Neural progenitor cell (in vitro differentiated cells): Measurements from ENCODE around the gene HMGN3. TPM values are rescaled to one million over a fixed set of nuclear protein-coding genes. Genes with fewer than 3 reads are reported as not detected.

Source experiments
- DNase-seq: peaks from one replicate; pipeline ENCODE4 v3.0.0-alpha.2; 2016; ENCODE audit warnings: low spot score
- H2AFZ ChIP-seq: fragments of 200-600 bp; sonication (generic); replicated peaks from 2 replicates; pipeline ENCODE4 v1.6.1; 2016; ENCODE audit warnings: antibody characterized with exemption
- H3F3A ChIP-seq: fragments of 200-600 bp; sonication (generic); 2 replicates; pipeline ENCODE4 v1.6.1; 2016; ENCODE audit warnings: antibody characterized with exemption, low read depth
- H3K27ac ChIP-seq: fragments of 200-600 bp; sonication (generic); 2 replicates; pipeline ENCODE4 v1.5.1; 2016; ENCODE audit warnings: mild to moderate bottlenecking
- H3K27me3 ChIP-seq: fragments of 200-600 bp; sonication (generic); 2 replicates; pipeline ENCODE4 v1.6.1; 2016; ENCODE audit warnings: mild to moderate bottlenecking, moderate library complexity
- H3K36me3 ChIP-seq: fragments of 200-600 bp; sonication (generic); 2 replicates; pipeline ENCODE4 v1.5.1; 2016
- H3K4me1 ChIP-seq: fragments of 200-600 bp; sonication (generic); 2 replicates; pipeline ENCODE4 v1.6.1; 2016; ENCODE audit warnings: mixed run types
- H3K4me2 ChIP-seq: fragments of 200-600 bp; sonication (generic); 2 replicates; pipeline ENCODE4 v1.6.1; 2016
- H3K4me3 ChIP-seq: fragments of 200-600 bp; sonication (generic); 2 replicates; pipeline ENCODE4 v1.5.1; 2016
- H3K79me2 ChIP-seq: fragments of 200-600 bp; sonication (generic); 2 replicates; pipeline ENCODE4 v1.6.1; 2016; ENCODE audit warnings: low read depth
- H3K9ac ChIP-seq: fragments of 200-600 bp; sonication (generic); 2 replicates; pipeline ENCODE4 v1.6.1; 2016
- H3K9me3 ChIP-seq: fragments of 200-600 bp; sonication (generic); 2 replicates; pipeline ENCODE4 v1.5.1; 2016; ENCODE audit warnings: low read depth
- H4K20me1 ChIP-seq: fragments of 200-600 bp; sonication (generic); 2 replicates; pipeline ENCODE4 v1.6.1; 2016; ENCODE audit warnings: low read depth
- H3K27ac Mint-ChIP-seq: 3 replicates; pipeline ENCODE4 v1.8.0; 2021; ENCODE audit warnings: mixed read lengths
- H3K27me3 Mint-ChIP-seq: 2 replicates; pipeline ENCODE4 v1.8.0; 2022; ENCODE audit warnings: low read depth, mild to moderate bottlenecking, inconsistent platforms, moderate library complexity, mixed read lengths; ENCODE audit not compliant: insufficient read depth
- H3K36me3 Mint-ChIP-seq: 3 replicates; pipeline ENCODE4 v1.8.0; 2021; ENCODE audit warnings: mixed read lengths
- H3K4me1 Mint-ChIP-seq: 3 replicates; pipeline ENCODE4 v1.8.0; 2021; ENCODE audit warnings: mixed read lengths
- H3K4me3 Mint-ChIP-seq: 3 replicates; pipeline ENCODE4 v1.8.0; 2021; ENCODE audit warnings: mild to moderate bottlenecking, moderate library complexity, mixed read lengths
- H3K9me3 Mint-ChIP-seq: 3 replicates; pipeline ENCODE4 v1.8.0; 2020; ENCODE audit warnings: mixed read lengths
- CTCF ChIP-seq: fragments of 200-600 bp; sonication (generic); IDR thresholded peaks from 2 replicates; pipeline ENCODE4 v1.5.1; 2017; ENCODE audit warnings: antibody characterized with exemption, mild to moderate bottlenecking
- EZH2 ChIP-seq: fragments of 200-600 bp; sonication (generic); IDR thresholded peaks from 2 replicates; pipeline ENCODE4 v1.6.1; 2017; ENCODE audit warnings: antibody characterized with exemption, mild to moderate bottlenecking, moderate library complexity
- EZH2phosphoT487 ChIP-seq: fragments of 200-600 bp; sonication (generic); IDR thresholded peaks from 2 replicates; pipeline ENCODE4 v1.6.1; 2017; ENCODE audit warnings: antibody characterized with exemption
- total RNA-seq: library from RNA; depleted of rRNA; stranded (reverse); fragments of >200 nt; gene quantifications from 2 replicates; pipeline ENCODE4 v1.2.3, GENCODE V29; 2015; ENCODE audit warnings: low replicate concordance

HMGN3 gene
- total RNA-seq, 1 donor from 2014 or later, result 308 TPM

- no peaks in the 10 kb centered on the region for H3K27me3 ChIP-seq
- H4K20me1 ChIP-seq, result no peaks in the 10 kb centered on the region
- H3K79me2 ChIP-seq, result no peaks in the 10 kb centered on the region
- H3K9ac ChIP-seq, result no peak overlapping the region
- no peaks in the 10 kb centered on the region for H3K27me3 Mint-ChIP-seq
- H3K4me3 Mint-ChIP-seq, result no peak overlapping the region
- no peaks in the 10 kb centered on the region for H3K9me3 ChIP-seq
- H2AFZ ChIP-seq, result no peak overlapping the region
- H3K4me2 ChIP-seq, result no peak overlapping the region
- H3K4me3 ChIP-seq, result no peak overlapping the region
- H3K27ac Mint-ChIP-seq, result no peak overlapping the region
- peaks cover 16% of the 10 kb centered on the region for H3K36me3 Mint-ChIP-seq
- no peaks in the 10 kb centered on the region for H3K36me3 ChIP-seq
- TF ChIP-seq EZH2phosphoT487, result no peak
- H3K4me1 Mint-ChIP-seq, result peaks cover 4% of the 10 kb centered on the region
- peaks cover 14% of the 10 kb centered on the region for H3K4me1 ChIP-seq
- no peak overlapping the region for H3K27ac ChIP-seq
- H3F3A ChIP-seq, result peaks cover 4% of the 10 kb centered on the region
- H3K9me3 Mint-ChIP-seq, result peaks cover 5% of the 10 kb centered on the region
- DNase-seq, result no peak
Observed at GRCh38 chr6:79193971-79194370, 40.5 kb downstream of the HMGN3 start.

GRCh38 chr6:79189760-79190350 lies 44.6 kb downstream of the HMGN3 start:
- H3K36me3 ChIP-seq, result no peaks in the 10 kb centered on the region
- no peaks in the 10 kb centered on the region for H4K20me1 ChIP-seq
- H3K4me3 Mint-ChIP-seq, result no peak overlapping the region
- peaks cover 13% of the 10 kb centered on the region for H3K36me3 Mint-ChIP-seq
- H3K27ac ChIP-seq, result no peak overlapping the region
- no peak overlapping the region for H2AFZ ChIP-seq
- H3K79me2 ChIP-seq, result no peaks in the 10 kb centered on the region
- H3K4me3 ChIP-seq, result no peak overlapping the region
- H3K27me3 Mint-ChIP-seq, result peaks cover 2% of the 10 kb centered on the region
- peaks cover 4% of the 10 kb centered on the region for H3K4me1 Mint-ChIP-seq
- H3K27me3 ChIP-seq, result no peaks in the 10 kb centered on the region
- H3K9me3 ChIP-seq, result no peaks in the 10 kb centered on the region
- peak overlapping the region; percentile 36 for H3K4me2 ChIP-seq
- peaks cover 17% of the 10 kb centered on the region for H3K4me1 ChIP-seq
- DNase-seq, result no peak
- H3K9ac ChIP-seq, result no peak overlapping the region
- TF ChIP-seq EZH2 (no peak), CTCF (no peak), EZH2phosphoT487 (no peak)
- no peak overlapping the region for H3K27ac Mint-ChIP-seq
- peaks cover 5% of the 10 kb centered on the region for H3K9me3 Mint-ChIP-seq
- peaks cover 6% of the 10 kb centered on the region for H3F3A ChIP-seq

GRCh38 chr6:79188885-79189480 lies 45.5 kb downstream of the HMGN3 start:
- H3K36me3 ChIP-seq, result no peaks in the 10 kb centered on the region
- no peaks in the 10 kb centered on the region for H4K20me1 ChIP-seq
- Mint-ChIP-seq H3K4me3 (no peak overlapping the region), H3K27me3 (peaks cover 2% of the 10 kb centered on the region), H3K4me1 (peaks cover 4% of the 10 kb centered on the region), H3K9me3 (peaks cover 5% of the 10 kb centered on the region), H3K27ac (no peak overlapping the region), H3K36me3 (peaks cover 13% of the 10 kb centered on the region)
- peak overlapping the region; percentile 36 for H3K4me2 ChIP-seq
- no peak for TF ChIP-seq CTCF
- no peak for TF ChIP-seq EZH2
- no peak for TF ChIP-seq EZH2phosphoT487
- peak; percentile 4 for DNase-seq
- H3F3A ChIP-seq, result peaks cover 6% of the 10 kb centered on the region
- H3K9ac ChIP-seq, result no peak overlapping the region
- H3K4me3 ChIP-seq, result no peak overlapping the region
- H3K27me3 ChIP-seq, result no peaks in the 10 kb centered on the region
- peak overlapping the region; percentile 59 for H2AFZ ChIP-seq
- peak overlapping the region; percentile 61 for H3K27ac ChIP-seq
- H3K9me3 ChIP-seq, result no peaks in the 10 kb centered on the region
- peaks cover 17% of the 10 kb centered on the region for H3K4me1 ChIP-seq
- H3K79me2 ChIP-seq, result no peaks in the 10 kb centered on the region

- Histone ChIP-seq H3K4me1 (peaks cover 17% of the 10 kb centered on the region), H3F3A (peaks cover 6% of the 10 kb centered on the region), H3K36me3 (no peaks in the 10 kb centered on the region), H4K20me1 (no peaks in the 10 kb centered on the region), H3K9ac (no peak overlapping the region), H3K79me2 (no peaks in the 10 kb centered on the region), H2AFZ (no peak overlapping the region), H3K4me3 (no peak overlapping the region), H3K9me3 (no peaks in the 10 kb centered on the region), H3K4me2 (no peak overlapping the region), H3K27me3 (no peaks in the 10 kb centered on the region), H3K27ac (no peak overlapping the region)
- H3K27me3 Mint-ChIP-seq, result peaks cover 2% of the 10 kb centered on the region
- H3K4me1 Mint-ChIP-seq, result peaks cover 4% of the 10 kb centered on the region
- no peak overlapping the region for H3K4me3 Mint-ChIP-seq
- DNase-seq, result no peak
- TF ChIP-seq EZH2 (no peak), EZH2phosphoT487 (no peak), CTCF (no peak)
- peaks cover 5% of the 10 kb centered on the region for H3K9me3 Mint-ChIP-seq
- H3K27ac Mint-ChIP-seq, result no peak overlapping the region
- H3K36me3 Mint-ChIP-seq, result peaks cover 11% of the 10 kb centered on the region
Observed at GRCh38 chr6:79188107-79188506, 46.4 kb downstream of the HMGN3 start.
